H9 (cell line): ENCODE measurements around the gene TSPAN17. TPM values are rescaled to one million over a fixed set of nuclear protein-coding genes. Genes with fewer than 3 reads are reported as not detected.

ENCODE experiments used
- DNase-seq: peaks from one replicate; pipeline ENCODE4 v3.0.0-alpha.2; 2017
- H2AFZ ChIP-seq: one replicate; pipeline ENCODE4 v1.6.1; 2013; ENCODE audit warnings: mild to moderate bottlenecking, low read length, control low read depth, moderate library complexity
- H2AK5ac ChIP-seq: 2 replicates; pipeline ENCODE4 v1.6.1; 2013; ENCODE audit warnings: low read length, control low read depth, mixed read lengths; ENCODE audit not compliant: insufficient read length
- H2BK120ac ChIP-seq: one replicate; pipeline ENCODE4 v1.6.1; 2013; ENCODE audit warnings: low read depth, mild to moderate bottlenecking, low read length, control low read depth, inconsistent platforms; ENCODE audit not compliant: poor library complexity, severe bottlenecking
- H2BK12ac ChIP-seq: 2 replicates; pipeline ENCODE4 v1.6.1; 2013; ENCODE audit warnings: low read length, control low read depth, mixed read lengths, low read depth; ENCODE audit not compliant: insufficient read length
- H2BK15ac ChIP-seq: 2 replicates; pipeline ENCODE4 v1.6.1; 2013; ENCODE audit warnings: low read depth, low read length, control low read depth
- H2BK20ac ChIP-seq: one replicate; pipeline ENCODE4 v1.6.1; 2013; ENCODE audit warnings: low read depth, mild to moderate bottlenecking, low read length, control low read depth, inconsistent platforms; ENCODE audit not compliant: poor library complexity, severe bottlenecking
- H2BK5ac ChIP-seq: 2 replicates; pipeline ENCODE4 v1.6.1; 2013; ENCODE audit warnings: low read length, control low read depth, mixed read lengths; ENCODE audit not compliant: insufficient read length
- H3K14ac ChIP-seq: 2 replicates; pipeline ENCODE4 v1.6.1; 2013; ENCODE audit warnings: low read length, control low read depth; ENCODE audit not compliant: insufficient read depth
- H3K18ac ChIP-seq: 2 replicates; pipeline ENCODE4 v1.6.1; 2013; ENCODE audit warnings: low read depth, mild to moderate bottlenecking, mixed read lengths, low read length, control low read depth; ENCODE audit not compliant: insufficient read length
- H3K23ac ChIP-seq: 2 replicates; pipeline ENCODE4 v1.6.1; 2013; ENCODE audit warnings: low read length, control low read depth, mixed read lengths, low read depth; ENCODE audit not compliant: insufficient read length
- H3K23me2 ChIP-seq: 2 replicates; pipeline ENCODE4 v1.6.1; 2013; ENCODE audit warnings: low read depth, mild to moderate bottlenecking, mixed read lengths, low read length, control low read depth; ENCODE audit not compliant: insufficient read length, poor library complexity, severe bottlenecking
- H3K27ac ChIP-seq: 2 replicates; pipeline ENCODE4 v1.5.1; 2013; ENCODE audit warnings: low read length, control low read depth, mixed read lengths, low read depth; ENCODE audit not compliant: insufficient read length
- H3K27me3 ChIP-seq: 2 replicates; pipeline ENCODE4 v1.6.1; 2013; ENCODE audit warnings: low read length, control low read depth, inconsistent platforms; ENCODE audit not compliant: insufficient read depth
- H3K4ac ChIP-seq: 2 replicates; pipeline ENCODE4 v1.6.1; 2013; ENCODE audit warnings: low read depth, mild to moderate bottlenecking, control low read depth, inconsistent platforms, low read length, moderate library complexity
- H3K4me1 ChIP-seq: 2 replicates; pipeline ENCODE4 v1.6.1; 2013; ENCODE audit warnings: low read length, control low read depth, inconsistent platforms; ENCODE audit not compliant: insufficient read depth
- H3K4me2 ChIP-seq: 2 replicates; pipeline ENCODE4 v1.6.1; 2013; ENCODE audit warnings: low read length, control low read depth, mixed read lengths; ENCODE audit not compliant: insufficient read length, insufficient read depth
- H3K56ac ChIP-seq: 2 replicates; pipeline ENCODE4 v1.6.1; 2013; ENCODE audit warnings: low read depth, mild to moderate bottlenecking, mixed read lengths, low read length, control low read depth; ENCODE audit not compliant: insufficient read length
- H3K79me1 ChIP-seq: 2 replicates; pipeline ENCODE4 v1.6.1; 2013; ENCODE audit warnings: low read depth, mild to moderate bottlenecking, moderate library complexity, low read length, control low read depth, inconsistent platforms; ENCODE audit not compliant: insufficient read depth, poor library complexity, severe bottlenecking
- H3K79me2 ChIP-seq: 2 replicates; pipeline ENCODE4 v1.6.1; 2013; ENCODE audit warnings: low read length, control low read depth, inconsistent platforms; ENCODE audit not compliant: insufficient read depth
- H3K9ac ChIP-seq: 2 replicates; pipeline ENCODE4 v1.6.1; 2013; ENCODE audit warnings: low read length, control low read depth, mixed read lengths; ENCODE audit not compliant: insufficient read length; ENCODE audit errors: extremely low read depth
- H3K9me3 ChIP-seq: one replicate; pipeline ENCODE4 v1.6.1; 2013; ENCODE audit warnings: low read depth, low read length, inconsistent platforms; ENCODE audit not compliant: control insufficient read depth
- H3T11ph ChIP-seq: one replicate; pipeline ENCODE4 v1.6.1; 2013; ENCODE audit warnings: mild to moderate bottlenecking, low read length, control low read depth, inconsistent platforms
- H4K20me1 ChIP-seq: one replicate; pipeline ENCODE4 v1.6.1; 2013; ENCODE audit not compliant: control insufficient read depth, insufficient read length, insufficient read depth
- H4K5ac ChIP-seq: 2 replicates; pipeline ENCODE4 v1.6.1; 2013; ENCODE audit warnings: low read depth, mild to moderate bottlenecking, mixed read lengths, low read length, control low read depth; ENCODE audit not compliant: insufficient read length
- H4K8ac ChIP-seq: replicated peaks from 2 replicates; pipeline ENCODE4 v1.6.1; 2013; ENCODE audit warnings: low read length, control low read depth, mixed read lengths, low read depth; ENCODE audit not compliant: insufficient read length
- H4K91ac ChIP-seq: 2 replicates; pipeline ENCODE4 v1.6.1; 2013; ENCODE audit warnings: low read depth, mild to moderate bottlenecking, moderate library complexity, mixed read lengths, low read length, control low read depth; ENCODE audit not compliant: insufficient read length
- H3K27ac Mint-ChIP-seq, 3 experiments: 2 replicates in 2 of 3; 3 replicates in 1 of 3; pipeline ENCODE4 v1.8.0; 2020 to 2021; ENCODE audit warnings: mixed read lengths in 3 of 3, mild to moderate bottlenecking in 1 of 3, moderate library complexity in 1 of 3
- H3K27me3 Mint-ChIP-seq: 2 replicates; pipeline ENCODE4 v1.8.0; 2021; ENCODE audit warnings: low read depth, mild to moderate bottlenecking, moderate library complexity, mixed read lengths
- H3K36me3 Mint-ChIP-seq, 3 experiments: 2 replicates in 2 of 3; 3 replicates in 1 of 3; pipeline ENCODE4 v1.8.0; 2020 to 2021; ENCODE audit warnings: low read depth in 3 of 3, mixed read lengths in 3 of 3; ENCODE audit not compliant: insufficient read depth in 1 of 3
- H3K4me1 Mint-ChIP-seq, 2 experiments: 2 replicates each; pipeline ENCODE4 v1.8.0; 2020; ENCODE audit warnings: mixed read lengths in 2 of 2
- H3K4me3 Mint-ChIP-seq, 2 experiments: 2 replicates in 1 of 2; 3 replicates in 1 of 2; pipeline ENCODE4 v1.8.0; 2020 to 2021; ENCODE audit warnings: mild to moderate bottlenecking in 2 of 2, mixed read lengths in 2 of 2, moderate library complexity in 1 of 2
- H3K9me3 Mint-ChIP-seq, 2 experiments: 2 replicates in 1 of 2; 3 replicates in 1 of 2; pipeline ENCODE4 v1.8.0; 2020; ENCODE audit warnings: mild to moderate bottlenecking in 2 of 2, mixed read lengths in 2 of 2, moderate library complexity in 1 of 2
- CTCF ChIP-seq: fragments of 200-600 bp; sonication (generic); conservative IDR thresholded peaks from 3 replicates; pipeline ENCODE4 v1.8.0; 2021; ENCODE audit warnings: antibody characterized with exemption, mild to moderate bottlenecking
- WGBS: extraction: QIAGEN DNeasy Blood & Tissue Kit; methylation state at CpG from one replicate; pipeline ENCODE4 v1.1.7; 2013; ENCODE audit warnings: missing lambda C conversion rate, low lambda C conversion rate, mixed read lengths; ENCODE audit not compliant: insufficient read length; ENCODE audit errors: extremely low coverage; 5-methylcytosine and 5-hydroxymethylcytosine counted together
- total RNA-seq: library from RNA; stranded (reverse); gene quantifications from 2 replicates; pipeline ENCODE4 v1.2.1, GENCODE V29; 2021

The TSPAN17 gene
- total RNA-seq, 1 experiment from 2014 or later, result 46.8 TPM

GRCh38 chr5:176679365-176680225 lies 32.3 kb downstream of the TSPAN17 start:
- no peak overlapping the region for H2BK12ac ChIP-seq
- no peak overlapping the region for H2BK120ac ChIP-seq
- H3K18ac ChIP-seq, result no peak overlapping the region
- no peaks in the 10 kb centered on the region for H4K20me1 ChIP-seq
- H3K23me2 ChIP-seq, result no peaks in the 10 kb centered on the region
- H2BK20ac ChIP-seq, result no peak overlapping the region
- Mint-ChIP-seq H3K4me3 (no peak overlapping the region), H3K9me3 (peaks cover 0 to 4% of the 10 kb centered on the region in 2 experiments; a peak in 1 of 5 replicates), H3K36me3 (peaks cover 0 to 4% (median 0%) of the 10 kb centered on the region in 3 experiments; a peak in 2 of 7 replicates), H3K27ac (no peak overlapping the region), H3K4me1 (peaks cover 10 to 22% of the 10 kb centered on the region in 2 experiments), H3K27me3 (peaks cover 12% of the 10 kb centered on the region)
- H3K4ac ChIP-seq, result no peak overlapping the region
- no peak for TF ChIP-seq CTCF
- H3K9ac ChIP-seq, result no peak overlapping the region
- H3K9me3 ChIP-seq, result no peaks in the 10 kb centered on the region
- no peak overlapping the region for H3K27ac ChIP-seq
- no peaks in the 10 kb centered on the region for H3K4me1 ChIP-seq
- no peaks in the 10 kb centered on the region for H3K79me2 ChIP-seq
- WGBS, result no CpG with 5 or more reads among the region's 31 CpGs
- H2BK5ac ChIP-seq, result no peak overlapping the region
- no peak overlapping the region for H3K56ac ChIP-seq
- no peak overlapping the region for H2AFZ ChIP-seq
- H2AK5ac ChIP-seq, result no peak overlapping the region
- no peak overlapping the region for H3K23ac ChIP-seq
- H3K27me3 ChIP-seq, result no peaks in the 10 kb centered on the region
- H3K14ac ChIP-seq, result no peak overlapping the region; the same call in 1 of the 2 replicates
- no peak overlapping the region for H2BK15ac ChIP-seq
- no peak overlapping the region for H3K4me2 ChIP-seq
- no peak overlapping the region for H4K5ac ChIP-seq
- no peak overlapping the region for H3T11ph ChIP-seq
- H4K8ac ChIP-seq, result no peak overlapping the region
- H3K79me1 ChIP-seq, result no peaks in the 10 kb centered on the region
- H4K91ac ChIP-seq, result no peak overlapping the region
- no peak for DNase-seq
